ENCODE data around the gene WFS1. TPM values are rescaled to one million over a fixed set of nuclear protein-coding genes. Genes with fewer than 3 reads are reported as not detected.

WFS1 gene
- total and polyA plus RNA-seq, 2 of the 13 experiments (the other 11 are each of a cell fraction or from before 2014, with no cell fraction given): 39.1 to 42.2 TPM

GRCh38 chr4:6252051-6252450 is 17.6 kb upstream of the WFS1 start (continued):
- TF ChIP-seq E2F2 (CRISPR knock-in tag; IDR thresholded peaks at IDR 0.05; ENCODE audit: borderline replicate concordance) (no peak), IKZF5 (CRISPR knock-in tag; IDR thresholded peaks at IDR 0.05) (no peak), ZNF512 (CRISPR knock-in tag; IDR thresholded peaks at IDR 0.05) (no peak), TCF12 (IDR thresholded peaks at IDR 0.05) (no peak), TCF12 (CRISPR knock-in tag; IDR thresholded peaks at IDR 0.05) (no peak), CREB3 (CRISPR knock-in tag; IDR thresholded peaks at IDR 0.05) (no peak)

DNA sequence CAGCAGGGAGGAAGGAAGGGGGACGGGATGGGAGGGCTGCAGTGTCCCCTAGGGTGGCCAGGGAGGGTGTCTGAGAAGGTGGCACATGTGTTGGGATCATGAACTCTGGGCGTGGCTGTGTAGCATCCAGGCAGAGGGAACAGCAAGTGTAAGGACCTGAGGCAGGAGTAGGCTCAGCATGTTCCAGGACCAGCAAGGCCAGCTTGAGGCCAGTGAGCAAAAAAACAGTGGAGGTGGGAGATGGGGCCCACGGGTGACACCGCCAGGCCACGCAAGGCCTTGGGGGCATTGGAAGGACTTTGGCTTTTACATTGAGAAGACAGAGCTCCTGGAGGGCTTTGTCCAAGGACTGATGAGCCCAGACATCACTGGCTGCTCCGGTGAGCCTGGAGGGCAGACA is 16.5 kb upstream of the WFS1 start:
- no peak for DNase-seq (ENCODE audit: low spot score)
- Histone ChIP-seq H3K9me3 (ENCODE audit: low read length) (no peaks in the 10 kb centered on the region), H3K4me2 (ENCODE audit: low read depth, low read length) (no peak overlapping the region), H3K27ac (ENCODE audit: extremely low read length, insufficient read depth, low read length) (no peak overlapping the region), H2AFZ (ENCODE audit: low read length) (no peak overlapping the region), H4K20me1 (ENCODE audit: insufficient read depth, low read length) (no peaks in the 10 kb centered on the region), H3K79me2 (ENCODE audit: insufficient read depth, low read length) (no peaks in the 10 kb centered on the region), H3K27me3 (ENCODE audit: control insufficient read depth in 1 of 2, insufficient read depth in 2 of 2, low read length in 2 of 2) (peaks cover 2 to 24% of the 10 kb centered on the region in 2 experiments; a peak in 2 of 5 replicates), H3K9ac (ENCODE audit: insufficient read depth, low read depth, low read length) (no peak overlapping the region), H3K36me3 (replicated peaks in 1 of 2; ENCODE audit: control insufficient read depth in 1 of 2, insufficient read depth in 2 of 2, low read length in 2 of 2) (no peaks in the 10 kb centered on the region), H3K4me1 (ENCODE audit: insufficient read depth, low read length) (no peaks in the 10 kb centered on the region), H3K4me3 (replicated peaks in 1 of 3; ENCODE audit: insufficient read depth in 1 of 3, low read depth in 2 of 3, low read length in 3 of 3) (no peak overlapping the region)
- no peak for ATAC-seq
- POLR2A ChIA-PET: no interaction called here
- TF ChIP-seq, protein P1, sequence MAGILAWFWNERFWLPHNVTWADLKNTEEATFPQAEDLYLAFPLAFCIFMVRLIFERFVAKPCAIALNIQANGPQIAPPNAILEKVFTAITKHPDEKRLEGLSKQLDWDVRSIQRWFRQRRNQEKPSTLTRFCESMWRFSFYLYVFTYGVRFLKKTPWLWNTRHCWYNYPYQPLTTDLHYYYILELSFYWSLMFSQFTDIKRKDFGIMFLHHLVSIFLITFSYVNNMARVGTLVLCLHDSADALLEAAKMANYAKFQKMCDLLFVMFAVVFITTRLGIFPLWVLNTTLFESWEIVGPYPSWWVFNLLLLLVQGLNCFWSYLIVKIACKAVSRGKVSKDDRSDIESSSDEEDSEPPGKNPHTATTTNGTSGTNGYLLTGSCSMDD (CRISPR knock-in tag; IDR thresholded peaks at IDR 0.05): no peak
- TF ChIP-seq ZNF619 (CRISPR knock-in tag; IDR thresholded peaks at IDR 0.05) (no peak), MIER2 (CRISPR knock-in tag; IDR thresholded peaks at IDR 0.05) (no peak), HNRNPH1 (optimal IDR thresholded peaks at IDR 0.05; ENCODE audit: low read depth, low read length) (no peak), GATAD2A (CRISPR knock-in tag; IDR thresholded peaks at IDR 0.05) (no peak), ZBTB20 (CRISPR knock-in tag; IDR thresholded peaks at IDR 0.05; ENCODE audit: borderline replicate concordance, low read depth) (no peak), ZNF510 (CRISPR knock-in tag; IDR thresholded peaks at IDR 0.05; ENCODE audit: low read depth) (no peak), SIX1 (CRISPR knock-in tag; IDR thresholded peaks at IDR 0.05; ENCODE audit: borderline replicate concordance) (no peak)
- WGBS (ENCODE audit: low lambda C conversion rate): 9% methylated on average over 5 of the region's 6 CpGs
- intact Hi-C loops (cut with micrococcal nuclease; ENCODE audit: unreplicated experiment): loop anchor here (10.0 kb wide), 1 partner anchor 292 kb away; no protein-coding TSS in a partner anchor
- no peak for FAIRE-seq
- CTCF ChIA-PET (ENCODE audit: low intra/inter-chr PET ratio, low total read pairs): interaction anchor here (4.8 kb wide), 1 partner anchor 76 kb away, joined by 66 read pairs; no protein-coding TSS in a partner anchor
- no TSS peak for BruUV-seq (replicated peaks)
- in situ Hi-C loops (cut with HindIII; ENCODE audit: extremely low pct_ligation_motif_present, low pct_unique_long_range_greater_than_20kb): no loop called here
